GM18951 (cell line): ENCODE data around the gene KRT80.

Experiments used
- POLR2A ChIP-seq: IDR thresholded peaks from 4 replicates; pipeline ENCODE4 v1.6.1; 2011; ENCODE audit warnings: mild to moderate bottlenecking; ENCODE audit not compliant: insufficient read length, insufficient read depth; ENCODE audit errors: extremely low read depth
- in situ Hi-C: fragments of 300-500 bp; cut with MboI; formaldehyde crosslinking; loops from one replicate; pipeline ENCODE4 v1.12.0; 2022; ENCODE audit warnings: low sequenced_read_pairs, mixed read lengths, inconsistent platforms; ENCODE audit not compliant: unreplicated experiment

The KRT80 gene

GRCh38 chr12:52211716-52212585 lies 20.1 kb upstream of the KRT80 start:
- no peak for TF ChIP-seq POLR2A
- in situ Hi-C loops: no loop called here

GRCh38 chr12:52210925-52211650 lies 19.3 kb upstream of the KRT80 start:
- TF ChIP-seq POLR2A: no peak
- in situ Hi-C loops: no loop called here

GRCh38 chr12:52210186-52210924 lies 18.5 kb upstream of the KRT80 start:
- no peak for TF ChIP-seq POLR2A
- in situ Hi-C loops: no loop called here

GRCh38 chr12:52209321-52209720 lies 17.5 kb upstream of the KRT80 start:
- in situ Hi-C loops: no loop called here
- no peak for TF ChIP-seq POLR2A

GRCh38 chr12:52208424-52209165 lies 16.8 kb upstream of the KRT80 start:
- in situ Hi-C loops: no loop called here
- no peak for TF ChIP-seq POLR2A

GRCh38 chr12:52207895-52208294 lies 16.1 kb upstream of the KRT80 start:
- no peak for TF ChIP-seq POLR2A
- in situ Hi-C loops: no loop called here

- in situ Hi-C loops: no loop called here
- no peak for TF ChIP-seq POLR2A
Observed at GRCh38 chr12:52207106-52207505, 15.3 kb upstream of the KRT80 start.

GRCh38 chr12:52206304-52207040 lies 14.7 kb upstream of the KRT80 start:
- TF ChIP-seq POLR2A: no peak
- in situ Hi-C loops: no loop called here

- no peak for TF ChIP-seq POLR2A
- in situ Hi-C loops: no loop called here
Observed at GRCh38 chr12:52205612-52206303, 13.9 kb upstream of the KRT80 start.

- no peak for TF ChIP-seq POLR2A
- in situ Hi-C loops: no loop called here
Observed at GRCh38 chr12:52204931-52205505, 13.2 kb upstream of the KRT80 start.
